Fibroblast of lung (primary cell): ENCODE measurements around the gene CEP128.

Source experiments
- EZH2 ChIP-seq: IDR thresholded peaks from 2 replicates; pipeline ENCODE4 v1.5.1; 2012; ENCODE audit warnings: low read length, control low read depth, mild to moderate bottlenecking; ENCODE audit errors: missing control alignments
- TF ChIP-seq, protein P1 (sequence below), 2 donors: IDR thresholded peaks in 1 of 2; conservative IDR thresholded peaks in 1 of 2; 1 replicate in 1 of 2; 2 replicates in 1 of 2; pipeline ENCODE4 v1.5.1; 2011 to 2012; ENCODE audit warnings: low read length in 2 of 2, control low read depth in 1 of 2, inconsistent platforms in 1 of 2, low read depth in 1 of 2, mild to moderate bottlenecking in 1 of 2

DNA sequence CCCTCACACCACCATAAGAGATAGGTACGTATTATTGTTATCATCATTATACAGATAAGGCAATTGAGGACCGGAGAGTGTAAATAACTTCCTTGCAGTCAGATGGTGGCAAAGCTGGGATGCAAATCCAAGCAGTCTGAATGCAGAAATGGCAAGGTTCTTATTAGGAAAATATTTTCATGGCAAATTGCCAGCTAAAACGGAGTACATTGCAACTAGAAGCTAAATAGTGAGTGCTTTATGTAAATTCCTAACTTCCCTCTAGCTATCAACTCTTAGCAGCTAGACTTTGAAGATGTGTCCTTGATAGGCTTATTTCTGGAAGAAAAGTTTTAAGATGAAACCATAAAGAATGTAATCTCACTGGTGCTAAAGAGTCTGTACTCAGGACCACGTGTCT is 406.4 kb downstream of the CEP128 start:
- TF ChIP-seq, protein P1, sequence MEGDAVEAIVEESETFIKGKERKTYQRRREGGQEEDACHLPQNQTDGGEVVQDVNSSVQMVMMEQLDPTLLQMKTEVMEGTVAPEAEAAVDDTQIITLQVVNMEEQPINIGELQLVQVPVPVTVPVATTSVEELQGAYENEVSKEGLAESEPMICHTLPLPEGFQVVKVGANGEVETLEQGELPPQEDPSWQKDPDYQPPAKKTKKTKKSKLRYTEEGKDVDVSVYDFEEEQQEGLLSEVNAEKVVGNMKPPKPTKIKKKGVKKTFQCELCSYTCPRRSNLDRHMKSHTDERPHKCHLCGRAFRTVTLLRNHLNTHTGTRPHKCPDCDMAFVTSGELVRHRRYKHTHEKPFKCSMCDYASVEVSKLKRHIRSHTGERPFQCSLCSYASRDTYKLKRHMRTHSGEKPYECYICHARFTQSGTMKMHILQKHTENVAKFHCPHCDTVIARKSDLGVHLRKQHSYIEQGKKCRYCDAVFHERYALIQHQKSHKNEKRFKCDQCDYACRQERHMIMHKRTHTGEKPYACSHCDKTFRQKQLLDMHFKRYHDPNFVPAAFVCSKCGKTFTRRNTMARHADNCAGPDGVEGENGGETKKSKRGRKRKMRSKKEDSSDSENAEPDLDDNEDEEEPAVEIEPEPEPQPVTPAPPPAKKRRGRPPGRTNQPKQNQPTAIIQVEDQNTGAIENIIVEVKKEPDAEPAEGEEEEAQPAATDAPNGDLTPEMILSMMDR (conservative IDR thresholded peaks at IDR 0.05 in 1 of 2, IDR thresholded peaks at IDR 0.05 in 1 of 2; ENCODE audit: low read depth in 1 of 2, low read length in 2 of 2), result no peak
- no peak for TF ChIP-seq EZH2
